ENCODE results near the gene OVCH1. TPM values are rescaled to one million over a fixed set of nuclear protein-coding genes. Genes with fewer than 3 reads are reported as not detected.

The OVCH1 gene
- total RNA-seq, 1 donor from 2014 or later = 0.37 TPM

GRCh38 chr12:29429999-29430715 lies 67.3 kb downstream of the OVCH1 start:
- Mint-ChIP-seq H3K36me3 (ENCODE audit: low read depth) (no peaks in the 10 kb centered on the region), H3K9me3 (no peaks in the 10 kb centered on the region), H3K27ac (ENCODE audit: unreplicated experiment) (no peak overlapping the region), H3K4me3 (no peak overlapping the region), H3K4me1 (no peaks in the 10 kb centered on the region), H3K27me3 (ENCODE audit: low read depth) (no peaks in the 10 kb centered on the region)
- DNase-seq (ENCODE audit: low read depth, low spot score) = no peak
- no peak for TF ChIP-seq CTCF (conservative IDR thresholded peaks at IDR 0.05)

- no peak overlapping the region for H3K4me3 Mint-ChIP-seq
- DNase-seq (ENCODE audit: low read depth, low spot score) = no peak
- no peaks in the 10 kb centered on the region for H3K4me1 Mint-ChIP-seq
- peaks cover 2% of the 10 kb centered on the region for H3K9me3 Mint-ChIP-seq
- no peaks in the 10 kb centered on the region for H3K27me3 Mint-ChIP-seq (ENCODE audit: low read depth)
- no peaks in the 10 kb centered on the region for H3K36me3 Mint-ChIP-seq (ENCODE audit: low read depth)
- no peak for TF ChIP-seq CTCF (conservative IDR thresholded peaks at IDR 0.05)
- no peak overlapping the region for H3K27ac Mint-ChIP-seq (ENCODE audit: unreplicated experiment)
Measured at GRCh38 chr12:29428633-29429032, 68.9 kb downstream of the OVCH1 start.

- Mint-ChIP-seq H3K9me3 (peaks cover 6% of the 10 kb centered on the region), H3K4me3 (no peak overlapping the region), H3K27ac (ENCODE audit: unreplicated experiment) (no peak overlapping the region), H3K36me3 (ENCODE audit: low read depth) (peaks cover 3% of the 10 kb centered on the region), H3K4me1 (no peaks in the 10 kb centered on the region), H3K27me3 (ENCODE audit: low read depth) (no peaks in the 10 kb centered on the region)
- no peak for DNase-seq (ENCODE audit: low read depth, low spot score)
- TF ChIP-seq CTCF (conservative IDR thresholded peaks at IDR 0.05) = no peak
Measured at GRCh38 chr12:29427964-29428363, 69.5 kb downstream of the OVCH1 start.

GRCh38 chr12:29426498-29426897 lies 71.0 kb downstream of the OVCH1 start:
- no peak for DNase-seq (ENCODE audit: low read depth, low spot score)
- no peak for TF ChIP-seq CTCF (conservative IDR thresholded peaks at IDR 0.05)
- Mint-ChIP-seq H3K36me3 (ENCODE audit: low read depth) (peaks cover 3% of the 10 kb centered on the region), H3K4me3 (no peak overlapping the region), H3K4me1 (no peaks in the 10 kb centered on the region), H3K9me3 (peaks cover 9% of the 10 kb centered on the region), H3K27ac (ENCODE audit: unreplicated experiment) (no peak overlapping the region), H3K27me3 (ENCODE audit: low read depth) (peaks cover 6% of the 10 kb centered on the region)

GRCh38 chr12:29425722-29426121 lies 71.8 kb downstream of the OVCH1 start:
- H3K4me1 Mint-ChIP-seq = no peaks in the 10 kb centered on the region
- no peak for DNase-seq (ENCODE audit: low read depth, low spot score)
- H3K27me3 Mint-ChIP-seq (ENCODE audit: low read depth) = peaks cover 6% of the 10 kb centered on the region
- TF ChIP-seq CTCF (conservative IDR thresholded peaks at IDR 0.05) = no peak
- no peak overlapping the region for H3K27ac Mint-ChIP-seq (ENCODE audit: unreplicated experiment)
- peaks cover 9% of the 10 kb centered on the region for H3K9me3 Mint-ChIP-seq
- H3K4me3 Mint-ChIP-seq = no peak overlapping the region
- peaks cover 3% of the 10 kb centered on the region for H3K36me3 Mint-ChIP-seq (ENCODE audit: low read depth)

Data from neural crest cell (in vitro differentiated cells).